ENCODE data around the gene CACNA2D3. TPM values are rescaled to one million over a fixed set of nuclear protein-coding genes. Genes with fewer than 3 reads are reported as not detected.

Gene CACNA2D3
- total RNA-seq, 2 experiments from 2014 or later, result not detected

GRCh38 chr3:54517424-54517823 lies 395.1 kb downstream of the CACNA2D3 start:
- Histone ChIP-seq H2AFZ (ENCODE audit: low read length) (no peak overlapping the region), H3K4me2 (ENCODE audit: low read length) (no peak overlapping the region), H4K20me1 (ENCODE audit: insufficient read depth, low read length) (no peaks in the 10 kb centered on the region), H3K4me1 (ENCODE audit: insufficient read depth, low read length, poor library complexity, severe bottlenecking) (no peaks in the 10 kb centered on the region), H3K4me3 (ENCODE audit: low read depth, low read length, poor library complexity, severe bottlenecking) (no peak overlapping the region), H3K9me3 (ENCODE audit: low read length) (no peaks in the 10 kb centered on the region), H3K79me2 (ENCODE audit: insufficient read depth, low read depth, low read length) (no peaks in the 10 kb centered on the region), H3K9me2 (ENCODE audit: insufficient read depth, low read length) (no peaks in the 10 kb centered on the region), H3K27ac (ENCODE audit: low read depth, low read length, poor library complexity, severe bottlenecking) (no peak overlapping the region), H3K36me3 (ENCODE audit: insufficient read depth, low read length) (no peaks in the 10 kb centered on the region)
- CTCF ChIA-PET (ENCODE audit: unreplicated experiment), result no interaction called here
- no TSS peak for BruUV-seq (replicated peaks)
- intact Hi-C loops (cut with micrococcal nuclease; ENCODE audit: unreplicated experiment), result no loop called here
- TF ChIP-seq EZH2phosphoT487 (IDR thresholded peaks at IDR 0.05; ENCODE audit: borderline replicate concordance, low read depth, low read length) (no peak), CTCF (conservative IDR thresholded peaks at IDR 0.05; ENCODE audit: low read length) (no peak)
- POLR2A ChIA-PET, result no interaction called here
- DNase-seq (ENCODE audit: low spot score), result no peak

- no peaks in the 10 kb centered on the region for H3K4me1 ChIP-seq (ENCODE audit: insufficient read depth, low read length, poor library complexity, severe bottlenecking)
- POLR2A ChIA-PET, result no interaction called here
- CTCF ChIA-PET (ENCODE audit: unreplicated experiment), result no interaction called here
- no peak overlapping the region for H3K27ac ChIP-seq (ENCODE audit: low read depth, low read length, poor library complexity, severe bottlenecking)
- BruUV-seq (replicated peaks), result no TSS peak
- H3K4me3 ChIP-seq (ENCODE audit: low read depth, low read length, poor library complexity, severe bottlenecking), result no peak overlapping the region
- H3K9me3 ChIP-seq (ENCODE audit: low read length), result no peaks in the 10 kb centered on the region
- no peak for DNase-seq (ENCODE audit: low spot score)
- H3K36me3 ChIP-seq (ENCODE audit: insufficient read depth, low read length), result no peaks in the 10 kb centered on the region
- no peaks in the 10 kb centered on the region for H3K79me2 ChIP-seq (ENCODE audit: insufficient read depth, low read depth, low read length)
- H2AFZ ChIP-seq (ENCODE audit: low read length), result no peak overlapping the region
- no peak overlapping the region for H3K4me2 ChIP-seq (ENCODE audit: low read length)
- intact Hi-C loops (cut with micrococcal nuclease; ENCODE audit: unreplicated experiment), result no loop called here
- no peaks in the 10 kb centered on the region for H4K20me1 ChIP-seq (ENCODE audit: insufficient read depth, low read length)
- H3K9me2 ChIP-seq (ENCODE audit: insufficient read depth, low read length), result no peaks in the 10 kb centered on the region
- no peak for TF ChIP-seq CTCF (conservative IDR thresholded peaks at IDR 0.05; ENCODE audit: low read length)
Measured at GRCh38 chr3:54518011-54518675, 395.8 kb downstream of the CACNA2D3 start.

- intact Hi-C loops (cut with micrococcal nuclease; ENCODE audit: unreplicated experiment), result no loop called here
- no peak for DNase-seq (ENCODE audit: low spot score)
- TF ChIP-seq CTCF (conservative IDR thresholded peaks at IDR 0.05; ENCODE audit: low read length) (no peak), EZH2phosphoT487 (IDR thresholded peaks at IDR 0.05; ENCODE audit: borderline replicate concordance, low read depth, low read length) (no peak)
- BruUV-seq (replicated peaks), result no TSS peak
- Histone ChIP-seq H3K9me3 (ENCODE audit: low read length) (no peaks in the 10 kb centered on the region), H3K36me3 (ENCODE audit: insufficient read depth, low read length) (no peaks in the 10 kb centered on the region), H3K27ac (ENCODE audit: low read depth, low read length, poor library complexity, severe bottlenecking) (no peak overlapping the region), H3K4me1 (ENCODE audit: insufficient read depth, low read length, poor library complexity, severe bottlenecking) (no peaks in the 10 kb centered on the region), H4K20me1 (ENCODE audit: insufficient read depth, low read length) (no peaks in the 10 kb centered on the region), H3K9me2 (ENCODE audit: insufficient read depth, low read length) (no peaks in the 10 kb centered on the region), H3K79me2 (ENCODE audit: insufficient read depth, low read depth, low read length) (no peaks in the 10 kb centered on the region), H2AFZ (ENCODE audit: low read length) (no peak overlapping the region), H3K4me3 (ENCODE audit: low read depth, low read length, poor library complexity, severe bottlenecking) (no peak overlapping the region), H3K4me2 (ENCODE audit: low read length) (no peak overlapping the region)
- CTCF ChIA-PET (ENCODE audit: unreplicated experiment), result no interaction called here
- POLR2A ChIA-PET, result no interaction called here
Measured at GRCh38 chr3:54519493-54519892, 397.1 kb downstream of the CACNA2D3 start.
